ENCODE data around the gene TRPV5.

TRPV5 gene

GRCh38 chr7:142940966-142941535, 7.5 kb upstream of the TRPV5 start:
- DNase-seq (ENCODE audit: low read depth in 2 of 2) = no peak

DNA sequence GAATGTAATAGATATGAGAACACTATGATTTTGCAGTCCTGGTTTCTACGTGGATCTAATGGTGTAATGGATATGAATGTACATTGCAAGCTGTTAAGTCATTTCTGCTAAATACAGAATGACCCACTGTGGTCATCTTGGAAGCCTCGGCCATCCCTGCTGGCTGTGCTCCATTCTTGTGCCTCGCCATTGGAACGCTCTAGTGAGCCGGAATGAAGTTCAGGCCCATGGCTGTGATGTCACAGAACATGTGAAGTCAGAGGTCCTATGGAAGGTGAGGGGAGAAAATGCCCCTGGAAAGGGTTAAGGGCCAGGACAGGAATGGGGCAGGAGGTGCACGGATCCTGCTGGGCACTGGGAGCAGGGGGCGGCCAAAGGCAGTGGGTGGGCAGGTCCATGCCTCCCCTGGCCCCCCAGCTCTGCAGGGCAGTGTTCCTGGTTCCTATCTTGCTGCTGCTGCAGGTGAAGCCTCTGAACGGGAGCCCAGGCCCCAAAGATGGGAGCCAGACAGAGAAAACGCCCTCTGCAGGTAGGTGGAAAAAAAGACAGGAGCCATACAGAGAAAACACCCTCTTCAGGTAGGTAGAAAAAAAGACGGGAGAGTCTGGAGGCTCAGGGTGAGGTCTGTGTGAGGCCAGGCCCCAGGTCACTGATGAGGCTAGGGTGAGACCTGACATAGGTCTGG, 5.8 kb upstream of the TRPV5 start, which contains the start of gene LLCFC1:
Gene LLCFC1 (plus strand): TSS at position 259 of the 685 bp plus-strand sequence. CDS start 138 bp downstream, at position 397.
- no peak for DNase-seq (ENCODE audit: low read depth in 2 of 2)

DNA sequence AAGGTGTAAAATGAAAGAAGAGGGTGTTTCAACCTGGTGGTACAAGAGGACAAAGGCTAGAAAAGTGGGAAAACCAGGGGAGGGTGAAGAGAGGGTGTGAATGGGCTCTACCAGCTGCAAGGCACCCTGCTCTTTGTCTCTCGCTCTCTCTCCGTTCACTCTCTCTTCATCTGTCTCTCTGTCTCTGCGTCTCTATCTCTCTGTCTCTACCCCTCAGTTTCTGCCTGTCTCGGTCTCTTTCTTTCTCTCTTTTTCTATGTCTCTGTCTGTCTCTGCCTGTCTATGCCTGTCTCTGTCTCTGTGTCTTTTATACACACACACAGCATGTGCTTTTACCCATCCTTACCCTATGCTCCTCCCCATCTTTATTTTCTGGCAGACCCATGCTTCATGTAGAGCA, 5.1 kb upstream of the TRPV5 start:
- DNase-seq (ENCODE audit: low read depth in 2 of 2) = no peak

- no peak for DNase-seq (ENCODE audit: low read depth in 2 of 2)
Observed at GRCh38 chr7:142935941-142936565, 2.5 kb upstream of the TRPV5 start.

- DNase-seq (ENCODE audit: low read depth in 2 of 2) = no peak
Observed at GRCh38 chr7:142934056-142934455, 510 bp upstream of the TRPV5 start.

- no peak for DNase-seq (ENCODE audit: low read depth in 2 of 2)
Observed at GRCh38 chr7:142933092-142933475, 462 bp downstream of the TRPV5 start.

DNA sequence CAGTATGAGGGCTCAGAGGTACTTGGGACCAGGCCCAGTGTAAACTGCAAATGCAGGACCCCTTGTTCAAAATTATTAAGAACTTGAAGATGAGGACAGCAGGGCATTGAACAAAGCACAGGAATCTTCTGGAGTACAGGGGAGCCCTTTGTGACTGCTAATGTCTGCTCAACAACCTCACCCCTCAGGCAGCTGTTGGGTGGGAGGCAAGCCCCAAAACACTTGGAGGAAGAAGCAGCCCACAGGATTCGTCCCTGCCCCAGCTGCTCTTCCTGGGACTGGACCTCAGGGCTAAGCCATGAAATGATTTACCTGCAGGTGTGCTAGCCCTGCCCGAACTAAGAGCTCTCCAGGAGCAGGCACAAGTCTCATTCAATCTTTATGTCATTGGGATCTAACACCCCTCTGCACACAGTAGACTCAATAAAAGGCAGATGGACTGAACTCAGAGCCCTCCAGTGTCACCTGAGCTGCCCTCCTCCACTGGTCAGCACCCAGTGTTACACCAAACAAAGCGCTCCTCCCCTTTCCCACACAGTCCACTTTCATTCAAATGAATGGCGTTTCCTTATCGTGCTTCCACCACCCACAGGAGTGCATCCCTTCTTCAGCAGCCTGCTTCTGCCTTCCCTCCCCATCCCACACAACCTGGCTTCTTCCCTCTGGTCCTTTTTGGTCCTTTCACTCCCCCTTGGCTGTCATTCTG, 1.0 kb downstream of the TRPV5 start:
- DNase-seq (ENCODE audit: low read depth in 2 of 2) = no peak

GRCh38 chr7:142930126-142930730, 3.3 kb downstream of the TRPV5 start:
- DNase-seq (ENCODE audit: low read depth in 2 of 2) = no peak

DNA sequence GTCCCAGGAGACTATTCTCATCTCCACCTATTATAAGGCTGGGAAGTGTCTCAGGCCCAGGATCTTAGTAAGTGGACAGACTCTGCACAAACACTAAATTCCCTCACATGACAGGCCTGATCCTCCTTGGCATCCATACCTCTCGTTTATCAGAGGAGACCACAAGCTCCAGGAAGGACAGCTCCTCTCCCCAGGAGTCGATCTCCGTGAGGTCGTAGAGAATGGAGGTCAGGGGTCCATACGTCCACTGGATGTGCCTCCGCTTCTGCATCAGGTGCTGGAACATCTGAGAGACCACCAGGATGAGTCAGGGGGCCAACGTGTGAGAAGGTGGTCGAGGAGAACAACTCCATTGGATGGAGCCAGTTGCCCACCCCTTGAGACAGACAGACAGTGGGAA, 5.6 kb downstream of the TRPV5 start:
- DNase-seq (ENCODE audit: low read depth in 2 of 2) = no peak

GRCh38 chr7:142927085-142927745, 6.3 kb downstream of the TRPV5 start:
- no peak for DNase-seq (ENCODE audit: low read depth in 2 of 2)

- no peak for DNase-seq (ENCODE audit: low read depth in 2 of 2)
Observed at GRCh38 chr7:142925413-142925812, 8.1 kb downstream of the TRPV5 start.

DNA sequence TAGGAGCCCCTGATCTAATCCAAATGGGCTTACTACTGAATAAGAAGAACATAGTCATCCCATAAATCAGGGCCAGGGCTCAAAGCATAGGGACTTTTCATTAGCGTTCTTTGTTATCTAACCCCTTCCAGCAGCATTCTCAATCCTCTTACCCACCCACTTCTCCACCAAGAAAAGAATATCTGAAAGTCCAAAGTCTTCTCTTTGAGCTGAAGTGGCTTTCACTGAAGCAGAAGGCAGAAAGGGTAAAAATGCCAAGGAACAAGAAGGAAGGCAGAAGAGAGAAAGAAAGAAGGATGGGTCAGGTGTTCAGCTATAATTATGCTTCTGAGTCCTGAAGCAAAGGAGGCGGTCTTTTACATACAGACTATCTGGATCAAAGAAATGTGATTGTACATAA, 10.2 kb downstream of the TRPV5 start:
- no peak for DNase-seq (ENCODE audit: low read depth in 2 of 2)

DNA sequence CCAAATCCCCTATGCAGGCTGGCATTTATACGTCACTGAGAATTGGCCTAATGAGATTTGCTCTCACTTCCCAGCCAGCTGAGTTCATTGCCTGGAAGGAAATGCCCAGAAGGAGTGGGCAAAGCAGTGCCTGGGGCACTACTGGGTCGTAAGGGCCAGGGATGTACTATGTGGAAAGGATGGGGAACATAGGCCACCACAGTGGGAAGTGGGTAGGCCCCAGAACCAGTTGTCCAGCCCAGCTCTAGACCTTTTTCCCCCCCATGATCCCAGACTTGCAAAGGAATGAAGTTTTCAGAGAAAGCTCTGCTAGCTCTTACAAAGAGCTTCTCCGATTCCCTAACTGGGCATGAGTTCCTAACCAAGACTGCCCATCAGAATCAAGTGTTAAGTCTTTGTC, 13.9 kb downstream of the TRPV5 start:
- DNase-seq (ENCODE audit: low read depth in 2 of 2) = no peak

DNA sequence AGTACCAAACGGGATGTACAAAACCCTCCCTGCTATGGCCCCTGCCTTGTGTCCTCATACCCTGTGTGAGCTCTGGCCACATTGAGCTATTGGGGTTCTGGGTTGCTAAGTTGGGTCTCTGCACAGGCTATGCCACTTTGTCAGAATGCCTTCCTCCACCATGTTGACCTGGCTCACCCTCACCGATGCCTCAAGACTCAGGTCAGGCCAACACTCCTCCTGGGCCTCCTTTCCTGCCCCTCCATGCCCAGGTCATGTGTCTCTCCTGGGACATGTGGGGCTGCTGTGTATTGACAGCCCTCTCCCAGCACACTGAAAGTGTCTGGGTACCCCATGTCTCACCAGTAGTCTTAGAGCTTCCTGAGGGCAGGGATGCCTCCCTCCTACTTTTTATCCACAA, 14.6 kb downstream of the TRPV5 start:
- DNase-seq (ENCODE audit: low read depth in 2 of 2) = no peak

- no peak for DNase-seq (ENCODE audit: low read depth in 2 of 2)
Observed at GRCh38 chr7:142917447-142917846, 16.1 kb downstream of the TRPV5 start.

GRCh38 chr7:142916508-142916907, 17.0 kb downstream of the TRPV5 start:
- no peak for DNase-seq (ENCODE audit: low read depth in 2 of 2)

GRCh38 chr7:142915315-142915714, 18.2 kb downstream of the TRPV5 start:
- DNase-seq (ENCODE audit: low read depth in 2 of 2) = no peak

- DNase-seq (ENCODE audit: low read depth in 2 of 2) = no peak
Observed at GRCh38 chr7:142914121-142914520, 19.4 kb downstream of the TRPV5 start.

DNA sequence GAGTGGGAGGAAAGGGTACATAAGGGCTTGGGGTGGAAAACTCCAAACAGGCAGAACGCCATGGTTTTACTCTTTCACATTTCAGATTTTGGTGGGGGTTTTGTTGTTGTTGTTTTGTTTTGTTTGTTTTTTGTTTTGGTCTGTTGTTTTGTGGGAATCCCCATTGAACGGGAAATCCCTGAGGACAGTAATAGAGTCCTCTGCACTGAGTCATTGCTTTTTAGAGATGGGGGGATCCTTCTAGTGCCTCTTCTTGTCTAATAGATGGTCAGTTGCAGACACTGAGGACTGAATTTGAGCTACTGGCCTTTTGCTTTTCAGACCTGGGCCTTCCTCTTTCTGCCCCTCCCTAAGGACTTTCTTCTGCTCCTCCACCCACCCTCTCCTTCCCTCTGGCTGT, 20.0 kb downstream of the TRPV5 start:
- no peak for DNase-seq (ENCODE audit: low read depth in 2 of 2)

DNA sequence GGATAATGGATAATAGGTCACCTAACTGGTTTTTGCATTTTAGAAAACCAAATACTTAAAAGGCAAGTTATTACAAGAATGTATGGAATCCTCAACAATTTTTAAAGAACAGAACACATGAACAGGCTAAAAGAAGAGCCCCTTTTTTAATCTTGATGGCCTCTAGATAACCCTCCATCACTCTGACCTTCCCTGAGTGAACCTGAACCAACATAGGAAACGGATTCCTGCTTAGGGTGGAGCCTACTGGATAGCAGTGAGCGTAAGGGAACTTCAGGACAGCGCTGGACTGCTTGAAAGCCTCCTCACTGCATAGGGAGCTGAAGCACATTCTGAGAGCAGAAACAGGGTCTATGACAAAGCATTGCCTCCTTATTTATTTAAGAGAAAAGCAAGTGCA, 20.5 kb downstream of the TRPV5 start:
- no peak for DNase-seq (ENCODE audit: low read depth in 2 of 2)

GRCh38 chr7:142910481-142910880, 23.1 kb downstream of the TRPV5 start:
- no peak for DNase-seq (ENCODE audit: low read depth in 2 of 2)

GRCh38 chr7:142910031-142910433, 23.5 kb downstream of the TRPV5 start:
- DNase-seq (ENCODE audit: low read depth in 2 of 2) = no peak
